Peyer's patch (tissue), 4 donors: ENCODE results near the gene RAP1GAP.

Source experiments
- CTCF ChIP-seq, 6 experiments: fragments of 450-650 bp in 4 of 6; fragments of 200-600 bp in 2 of 6; sonication (generic) in 1 of 6; IDR thresholded peaks; one replicate each; pipeline ENCODE4 v1.5.1; 2017 to 2019; ENCODE audit warnings: antibody characterized with exemption in 6 of 6, mild to moderate bottlenecking in 3 of 6, moderate library complexity in 1 of 6
- POLR2A ChIP-seq, 2 donors: fragments of 450-650 bp; IDR thresholded peaks; one replicate each; pipeline ENCODE4 v1.5.1; 2017; ENCODE audit warnings: antibody characterized with exemption in 2 of 2, mild to moderate bottlenecking in 2 of 2, moderate library complexity in 2 of 2

- TF ChIP-seq CTCF (IDR thresholded peaks at IDR 0.05) (no peak), POLR2A (IDR thresholded peaks at IDR 0.05) (no peak)
Measured at GRCh38 chr1:21631944-21632887, 36.9 kb downstream of the RAP1GAP start.
